GM12878 (cell line): ENCODE results near the gene MNAT1. TPM values are rescaled to one million over a fixed set of nuclear protein-coding genes. Genes with fewer than 3 reads are reported as not detected.
A peak's percentile ranks its signal among the peaks of the same experiment; 100 is the strongest.

Experiments
- BMI1 ChIP-seq: fragments of 450-650 bp; IDR thresholded peaks from 2 replicates; pipeline ENCODE4 v1.6.1; 2016; ENCODE audit warnings: mild to moderate bottlenecking, moderate library complexity, borderline replicate concordance
- DPF2 ChIP-seq: fragments of 450-650 bp; IDR thresholded peaks from 2 replicates; pipeline ENCODE4 v1.6.1; 2017; ENCODE audit warnings: mild to moderate bottlenecking
- ETV6 ChIP-seq, 2 experiments: fragments of 450-650 bp in 1 of 2; IDR thresholded peaks in 1 of 2; conservative IDR thresholded peaks in 1 of 2; 2 replicates each; pipeline ENCODE4 v1.6.1; 2014; ENCODE audit warnings: antibody characterized with exemption in 1 of 2, borderline replicate concordance in 1 of 2, low read depth in 1 of 2, mild to moderate bottlenecking in 1 of 2, moderate library complexity in 1 of 2
- FOXK2 ChIP-seq: fragments of 450-650 bp; IDR thresholded peaks from 2 replicates; pipeline ENCODE4 v1.6.1; 2017; ENCODE audit warnings: mild to moderate bottlenecking, moderate library complexity
- MEF2B ChIP-seq: fragments of 450-650 bp; IDR thresholded peaks from 2 replicates; pipeline ENCODE4 v1.6.1; 2018; ENCODE audit warnings: mild to moderate bottlenecking, moderate library complexity; ENCODE audit not compliant: partially characterized antibody, poor library complexity, severe bottlenecking
- MTA2 ChIP-seq: fragments of 450-650 bp; IDR thresholded peaks from 2 replicates; pipeline ENCODE4 v1.6.1; 2016; ENCODE audit warnings: low read depth, mild to moderate bottlenecking, moderate library complexity
- MYB ChIP-seq: fragments of 150-350 bp; IDR thresholded peaks from 2 replicates; pipeline ENCODE4 v1.6.1; 2014; ENCODE audit warnings: mild to moderate bottlenecking, low read depth, low read length, borderline replicate concordance
- NFIC ChIP-seq: IDR thresholded peaks from 2 replicates; pipeline ENCODE4 v1.6.1; 2012; ENCODE audit warnings: low read depth, mild to moderate bottlenecking, inconsistent platforms, low read length, moderate library complexity
- PAX5 ChIP-seq: IDR thresholded peaks from 2 replicates; pipeline ENCODE4 v1.6.1; 2011; ENCODE audit warnings: low read depth, low read length, borderline replicate concordance
- PAX8 ChIP-seq: fragments of 450-650 bp; IDR thresholded peaks from 2 replicates; pipeline ENCODE4 v1.6.1; 2017; ENCODE audit warnings: mild to moderate bottlenecking, moderate library complexity
- RUNX3 ChIP-seq: IDR thresholded peaks from 2 replicates; pipeline ENCODE4 v1.6.1; 2012; ENCODE audit warnings: low read length, inconsistent platforms
- SIX5 ChIP-seq: IDR thresholded peaks from 2 replicates; pipeline ENCODE4 v1.6.1; 2011; ENCODE audit warnings: mild to moderate bottlenecking, low read depth, low read length, moderate library complexity; ENCODE audit not compliant: severe bottlenecking
- SMARCA5 ChIP-seq: fragments of 450-650 bp; IDR thresholded peaks from 2 replicates; pipeline ENCODE4 v1.6.1; 2017; ENCODE audit warnings: mild to moderate bottlenecking
- SPI1 ChIP-seq: IDR thresholded peaks from 2 replicates; pipeline ENCODE4 v1.6.1; 2011; ENCODE audit warnings: low read depth, mild to moderate bottlenecking, low read length, moderate library complexity, borderline replicate concordance; ENCODE audit not compliant: insufficient read depth
- SUPT20H ChIP-seq: IDR thresholded peaks from 2 replicates; pipeline ENCODE4 v1.6.1; 2011; ENCODE audit warnings: low read depth, mild to moderate bottlenecking, low read length, moderate library complexity, borderline replicate concordance; ENCODE audit not compliant: control insufficient read depth
- polyA plus RNA-seq, 11 experiments: library from polyadenylated mRNA; depleted of rRNA in 4 of 11; unstranded in 6 of 11; stranded (reverse) in 5 of 11; fragments of >200 nt; fragmentation: Nextera tagmentation in 4 of 11; fragmentation: Illumina TruSeq in 1 of 11; extraction: Ambion mirVana in 4 of 11; extraction: Trizol in 1 of 11; gene quantifications; 1 replicate in 1 of 11; 2 replicates in 10 of 11; pipeline versions ENCODE4 v1.2.1 to v1.2.3, GENCODE V29; 2011 to 2016; ENCODE audit warnings: inconsistent platforms in 2 of 11, missing spikeins in 2 of 11, low read depth in 1 of 11
- total RNA-seq, 4 experiments: library from RNA; depleted of rRNA in 3 of 4; stranded (reverse); fragments of >200 nt in 3 of 4; fragmentation: Illumina TruSeq in 1 of 4; extraction: Trizol in 1 of 4; gene quantifications; 2 replicates each; pipeline versions ENCODE4 v1.2.1 to v1.2.3, GENCODE V29; 2013 to 2021
- TF ChIP-seq, protein P1 (sequence below): fragments of 450-650 bp; IDR thresholded peaks from 2 replicates; pipeline ENCODE4 v1.6.1; 2016; ENCODE audit warnings: mild to moderate bottlenecking, moderate library complexity, borderline replicate concordance
- TF ChIP-seq, protein P2 (sequence below): fragments of 450-650 bp; IDR thresholded peaks from 2 replicates; pipeline ENCODE4 v1.6.1; 2017; ENCODE audit warnings: antibody characterized with exemption, mild to moderate bottlenecking, moderate library complexity
- TF ChIP-seq, protein P3 (sequence below): fragments of 450-650 bp; IDR thresholded peaks from 2 replicates; pipeline ENCODE4 v1.6.1; 2018; ENCODE audit warnings: mild to moderate bottlenecking, low read depth, moderate library complexity; ENCODE audit not compliant: partially characterized antibody
- TF ChIP-seq, protein P4 (sequence below): fragments of 450-650 bp; IDR thresholded peaks from 2 replicates; pipeline ENCODE4 v1.6.1; 2017; ENCODE audit warnings: borderline replicate concordance

The MNAT1 gene
- total and polyA plus RNA-seq, 10 of the 15 experiments (the other 5 are each of a cell fraction or from before 2014, with no cell fraction given), result 26.5 to 67.4 (median 40.8) TPM

DNA sequence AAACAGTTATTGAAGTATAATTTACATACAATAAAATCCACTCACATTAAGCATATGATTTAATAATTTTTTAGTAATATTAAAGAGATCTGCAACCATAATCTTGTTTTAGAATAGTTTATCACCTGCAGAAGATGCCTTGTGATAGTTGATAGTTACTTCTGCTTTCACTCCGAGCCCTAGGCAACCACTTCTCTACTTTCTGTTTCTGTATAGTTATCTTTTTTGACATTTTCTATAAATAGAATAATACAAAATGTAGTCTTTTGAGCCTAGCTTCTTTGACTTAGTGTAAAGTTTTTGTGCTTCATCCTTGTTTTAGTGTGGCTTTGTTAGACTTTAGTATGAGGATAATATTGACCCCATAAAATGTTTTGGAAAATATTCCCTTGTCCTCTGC lies 111.0 kb downstream of the MNAT1 start (continued):
- TF ChIP-seq SMARCA5, result no peak
- TF ChIP-seq BMI1, result 0 out of 2 replicates have a peak, but pooled peaks have one; percentile 18
- TF ChIP-seq, protein P1, sequence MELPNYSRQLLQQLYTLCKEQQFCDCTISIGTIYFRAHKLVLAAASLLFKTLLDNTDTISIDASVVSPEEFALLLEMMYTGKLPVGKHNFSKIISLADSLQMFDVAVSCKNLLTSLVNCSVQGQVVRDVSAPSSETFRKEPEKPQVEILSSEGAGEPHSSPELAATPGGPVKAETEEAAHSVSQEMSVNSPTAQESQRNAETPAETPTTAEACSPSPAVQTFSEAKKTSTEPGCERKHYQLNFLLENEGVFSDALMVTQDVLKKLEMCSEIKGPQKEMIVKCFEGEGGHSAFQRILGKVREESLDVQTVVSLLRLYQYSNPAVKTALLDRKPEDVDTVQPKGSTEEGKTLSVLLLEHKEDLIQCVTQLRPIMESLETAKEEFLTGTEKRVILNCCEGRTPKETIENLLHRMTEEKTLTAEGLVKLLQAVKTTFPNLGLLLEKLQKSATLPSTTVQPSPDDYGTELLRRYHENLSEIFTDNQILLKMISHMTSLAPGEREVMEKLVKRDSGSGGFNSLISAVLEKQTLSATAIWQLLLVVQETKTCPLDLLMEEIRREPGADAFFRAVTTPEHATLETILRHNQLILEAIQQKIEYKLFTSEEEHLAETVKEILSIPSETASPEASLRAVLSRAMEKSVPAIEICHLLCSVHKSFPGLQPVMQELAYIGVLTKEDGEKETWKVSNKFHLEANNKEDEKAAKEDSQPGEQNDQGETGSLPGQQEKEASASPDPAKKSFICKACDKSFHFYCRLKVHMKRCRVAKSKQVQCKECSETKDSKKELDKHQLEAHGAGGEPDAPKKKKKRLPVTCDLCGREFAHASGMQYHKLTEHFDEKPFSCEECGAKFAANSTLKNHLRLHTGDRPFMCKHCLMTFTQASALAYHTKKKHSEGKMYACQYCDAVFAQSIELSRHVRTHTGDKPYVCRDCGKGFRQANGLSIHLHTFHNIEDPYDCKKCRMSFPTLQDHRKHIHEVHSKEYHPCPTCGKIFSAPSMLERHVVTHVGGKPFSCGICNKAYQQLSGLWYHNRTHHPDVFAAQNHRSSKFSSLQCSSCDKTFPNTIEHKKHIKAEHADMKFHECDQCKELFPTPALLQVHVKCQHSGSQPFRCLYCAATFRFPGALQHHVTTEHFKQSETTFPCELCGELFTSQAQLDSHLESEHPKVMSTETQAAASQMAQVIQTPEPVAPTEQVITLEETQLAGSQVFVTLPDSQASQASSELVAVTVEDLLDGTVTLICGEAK, result peak; percentile 40; the same call in 1 of the 2 replicates
- TF ChIP-seq, protein P2, sequence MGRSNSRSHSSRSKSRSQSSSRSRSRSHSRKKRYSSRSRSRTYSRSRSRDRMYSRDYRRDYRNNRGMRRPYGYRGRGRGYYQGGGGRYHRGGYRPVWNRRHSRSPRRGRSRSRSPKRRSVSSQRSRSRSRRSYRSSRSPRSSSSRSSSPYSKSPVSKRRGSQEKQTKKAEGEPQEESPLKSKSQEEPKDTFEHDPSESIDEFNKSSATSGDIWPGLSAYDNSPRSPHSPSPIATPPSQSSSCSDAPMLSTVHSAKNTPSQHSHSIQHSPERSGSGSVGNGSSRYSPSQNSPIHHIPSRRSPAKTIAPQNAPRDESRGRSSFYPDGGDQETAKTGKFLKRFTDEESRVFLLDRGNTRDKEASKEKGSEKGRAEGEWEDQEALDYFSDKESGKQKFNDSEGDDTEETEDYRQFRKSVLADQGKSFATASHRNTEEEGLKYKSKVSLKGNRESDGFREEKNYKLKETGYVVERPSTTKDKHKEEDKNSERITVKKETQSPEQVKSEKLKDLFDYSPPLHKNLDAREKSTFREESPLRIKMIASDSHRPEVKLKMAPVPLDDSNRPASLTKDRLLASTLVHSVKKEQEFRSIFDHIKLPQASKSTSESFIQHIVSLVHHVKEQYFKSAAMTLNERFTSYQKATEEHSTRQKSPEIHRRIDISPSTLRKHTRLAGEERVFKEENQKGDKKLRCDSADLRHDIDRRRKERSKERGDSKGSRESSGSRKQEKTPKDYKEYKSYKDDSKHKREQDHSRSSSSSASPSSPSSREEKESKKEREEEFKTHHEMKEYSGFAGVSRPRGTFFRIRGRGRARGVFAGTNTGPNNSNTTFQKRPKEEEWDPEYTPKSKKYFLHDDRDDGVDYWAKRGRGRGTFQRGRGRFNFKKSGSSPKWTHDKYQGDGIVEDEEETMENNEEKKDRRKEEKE, result no peak
- peak; percentile 81 for TF ChIP-seq MEF2B
- TF ChIP-seq, protein P3, sequence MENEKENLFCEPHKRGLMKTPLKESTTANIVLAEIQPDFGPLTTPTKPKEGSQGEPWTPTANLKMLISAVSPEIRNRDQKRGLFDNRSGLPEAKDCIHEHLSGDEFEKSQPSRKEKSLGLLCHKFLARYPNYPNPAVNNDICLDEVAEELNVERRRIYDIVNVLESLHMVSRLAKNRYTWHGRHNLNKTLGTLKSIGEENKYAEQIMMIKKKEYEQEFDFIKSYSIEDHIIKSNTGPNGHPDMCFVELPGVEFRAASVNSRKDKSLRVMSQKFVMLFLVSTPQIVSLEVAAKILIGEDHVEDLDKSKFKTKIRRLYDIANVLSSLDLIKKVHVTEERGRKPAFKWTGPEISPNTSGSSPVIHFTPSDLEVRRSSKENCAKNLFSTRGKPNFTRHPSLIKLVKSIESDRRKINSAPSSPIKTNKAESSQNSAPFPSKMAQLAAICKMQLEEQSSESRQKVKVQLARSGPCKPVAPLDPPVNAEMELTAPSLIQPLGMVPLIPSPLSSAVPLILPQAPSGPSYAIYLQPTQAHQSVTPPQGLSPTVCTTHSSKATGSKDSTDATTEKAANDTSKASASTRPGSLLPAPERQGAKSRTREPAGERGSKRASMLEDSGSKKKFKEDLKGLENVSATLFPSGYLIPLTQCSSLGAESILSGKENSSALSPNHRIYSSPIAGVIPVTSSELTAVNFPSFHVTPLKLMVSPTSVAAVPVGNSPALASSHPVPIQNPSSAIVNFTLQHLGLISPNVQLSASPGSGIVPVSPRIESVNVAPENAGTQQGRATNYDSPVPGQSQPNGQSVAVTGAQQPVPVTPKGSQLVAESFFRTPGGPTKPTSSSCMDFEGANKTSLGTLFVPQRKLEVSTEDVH, result no peak
- TF ChIP-seq SIX5, result no peak
- 0 out of 2 replicates have a peak, but pooled peaks have one; percentile 66 for TF ChIP-seq PAX8
- peak; percentile 37; the same call in 1 of the 2 replicates for TF ChIP-seq NFIC
- TF ChIP-seq MYB, result no peak
- no peak for TF ChIP-seq MTA2
- no peak for TF ChIP-seq PAX5
- no peak for TF ChIP-seq FOXK2
- no peak for TF ChIP-seq ETV6 (conservative IDR thresholded peaks at IDR 0.05 in 1 of 2, IDR thresholded peaks at IDR 0.05 in 1 of 2; ENCODE audit: borderline replicate concordance in 1 of 2, low read depth in 1 of 2)
- TF ChIP-seq SUPT20H, result no peak
- peak; percentile 56; the same call in 1 of the 2 replicates for TF ChIP-seq SPI1
- TF ChIP-seq, protein P4, sequence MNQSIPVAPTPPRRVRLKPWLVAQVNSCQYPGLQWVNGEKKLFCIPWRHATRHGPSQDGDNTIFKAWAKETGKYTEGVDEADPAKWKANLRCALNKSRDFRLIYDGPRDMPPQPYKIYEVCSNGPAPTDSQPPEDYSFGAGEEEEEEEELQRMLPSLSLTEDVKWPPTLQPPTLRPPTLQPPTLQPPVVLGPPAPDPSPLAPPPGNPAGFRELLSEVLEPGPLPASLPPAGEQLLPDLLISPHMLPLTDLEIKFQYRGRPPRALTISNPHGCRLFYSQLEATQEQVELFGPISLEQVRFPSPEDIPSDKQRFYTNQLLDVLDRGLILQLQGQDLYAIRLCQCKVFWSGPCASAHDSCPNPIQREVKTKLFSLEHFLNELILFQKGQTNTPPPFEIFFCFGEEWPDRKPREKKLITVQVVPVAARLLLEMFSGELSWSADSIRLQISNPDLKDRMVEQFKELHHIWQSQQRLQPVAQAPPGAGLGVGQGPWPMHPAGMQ, result no peak
- peak; percentile 38; the same call in 1 of the 2 replicates for TF ChIP-seq RUNX3
- TF ChIP-seq DPF2, result 0 out of 2 replicates have a peak, but pooled peaks have one; percentile 33
